Right renal cortex interstitium (tissue), 3 donors: ENCODE results near the gene NEO1. TPM values are rescaled to one million over a fixed set of nuclear protein-coding genes. Genes with fewer than 3 reads are reported as not detected.
"Not testable (repeated sequence)": the region's sequence is repeated elsewhere in the genome, so short reads cannot be mapped to it uniquely, and the experiment has no call there.

Experiments
- DNase-seq, 3 donors: peaks; one replicate each; pipeline ENCODE4 v3.0.0-alpha.2; 2013; ENCODE audit warnings: low read depth in 3 of 3, low spot score in 2 of 3
- polyA plus RNA-seq, 3 donors: library from polyadenylated mRNA; unstranded; fragments of 120-200 nt; gene quantifications; one replicate each; pipeline ENCODE4 v1.2.1, GENCODE V29; 2013; ENCODE audit not compliant: insufficient read length in 3 of 3

Gene NEO1
- polyA plus RNA-seq, 3 donors, result 146 to 159 (median 148) TPM

DNA sequence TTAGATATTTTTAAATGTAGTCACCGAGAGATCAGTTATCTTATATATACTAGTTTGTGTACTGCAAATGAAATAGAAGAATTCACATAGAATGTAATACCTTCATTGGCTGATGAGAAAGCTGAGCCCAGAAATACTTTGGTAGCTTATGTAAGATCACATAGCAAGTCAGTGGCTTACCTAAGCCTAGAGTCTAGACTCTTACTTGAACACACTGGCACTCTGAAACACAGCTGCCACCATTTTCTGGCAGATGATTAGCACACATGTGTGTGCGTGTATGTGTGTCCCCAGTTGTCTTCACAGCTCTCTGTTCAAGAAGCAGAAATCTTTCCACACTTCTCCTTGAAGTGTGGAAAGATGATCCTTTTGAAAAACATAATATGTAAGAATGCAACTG lies 124.3 kb downstream of the NEO1 start:
- DNase-seq, result no peak

DNA sequence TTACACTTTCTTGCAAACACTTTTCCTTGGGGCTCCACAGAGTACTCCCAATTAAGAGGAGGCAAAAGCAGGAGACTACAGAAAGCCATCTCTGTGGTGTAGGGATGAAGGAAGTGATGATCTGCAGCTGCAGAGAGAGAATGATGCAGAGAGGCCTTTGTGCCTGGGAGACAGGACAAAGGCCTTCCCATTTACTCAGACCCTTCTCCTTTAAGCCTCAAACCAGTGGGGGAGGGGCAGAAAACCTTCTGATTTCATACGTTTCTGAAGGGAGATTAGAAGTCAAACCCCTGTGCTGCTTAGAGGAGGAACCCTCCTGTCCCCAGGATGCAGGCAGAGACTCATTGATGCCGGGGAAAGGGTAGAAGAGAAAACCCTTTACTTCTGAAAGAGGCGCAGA lies 130.8 kb downstream of the NEO1 start:
- no peak for DNase-seq

GRCh38 chr15:73190189-73190601 lies 137.9 kb downstream of the NEO1 start:
- no peak for DNase-seq

DNA sequence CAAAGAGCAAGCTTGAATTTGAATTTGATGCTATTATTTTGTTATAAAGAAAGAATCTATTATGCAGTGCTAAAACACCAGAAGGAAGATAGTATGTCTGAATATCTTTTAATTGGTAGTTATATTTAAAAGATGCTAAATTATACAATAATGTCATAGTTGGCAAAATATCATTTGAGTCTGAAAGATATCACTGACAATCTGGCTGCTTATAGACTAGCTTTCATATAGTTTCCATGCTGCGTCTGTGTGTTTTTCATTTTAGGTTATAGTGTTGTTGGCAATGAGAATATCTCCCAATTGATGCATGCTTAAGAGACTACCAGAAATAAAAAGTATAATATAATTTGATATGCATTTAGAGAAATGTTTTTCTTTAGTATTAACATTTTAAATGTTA lies 142.9 kb downstream of the NEO1 start:
- DNase-seq, result no peak

DNA sequence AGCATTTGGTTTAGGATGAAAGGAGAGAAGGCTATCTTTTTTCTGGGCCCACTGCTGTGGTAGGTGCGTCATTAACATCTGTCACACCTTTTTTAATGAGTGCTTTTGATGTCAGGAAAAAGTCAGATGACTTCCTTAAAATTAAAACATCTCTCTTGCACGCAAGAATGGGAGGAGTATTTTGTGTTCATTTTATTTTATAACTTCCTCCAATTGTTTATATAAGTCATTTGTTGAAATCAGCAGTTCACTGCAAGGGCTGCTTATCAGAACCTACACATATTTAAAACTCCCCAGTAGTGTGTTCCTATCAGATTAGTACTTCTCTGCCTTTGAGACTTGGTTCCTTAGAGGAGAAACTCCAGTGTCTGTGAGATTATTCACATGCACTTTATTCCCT lies 143.8 kb downstream of the NEO1 start:
- DNase-seq, result no peak

GRCh38 chr15:73200339-73200738 lies 148.1 kb downstream of the NEO1 start:
- no peak for DNase-seq

GRCh38 chr15:73210630-73211029 lies 158.4 kb downstream of the NEO1 start:
- no peak for DNase-seq

DNA sequence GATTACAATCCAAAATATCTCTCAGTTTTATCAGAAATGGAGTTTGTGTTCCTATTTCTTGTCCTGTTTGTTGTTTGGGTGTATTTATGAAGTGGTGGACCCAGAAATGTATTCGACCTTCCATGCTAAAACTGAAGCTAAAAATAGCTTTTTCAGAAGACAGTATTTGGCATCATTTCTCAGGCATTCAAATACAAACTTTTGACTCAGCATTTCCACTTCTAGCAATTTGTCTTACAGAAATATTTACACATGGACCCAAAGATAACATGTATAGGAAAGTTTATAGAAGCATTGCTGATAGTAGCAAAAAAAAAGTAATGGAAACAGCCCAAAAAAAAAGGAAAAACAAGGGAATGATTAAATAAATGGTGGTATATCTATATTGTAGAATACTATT lies 160.2 kb downstream of the NEO1 start:
- DNase-seq, result no peak

GRCh38 chr15:73221450-73221849 lies 169.2 kb downstream of the NEO1 start:
- DNase-seq, result not testable (repeated sequence)

- DNase-seq, result no peak
These were observed 173.2 kb downstream of the NEO1 start for GRCh38 chr15:73225358-73226015.

- no peak for DNase-seq
These were observed 174.0 kb downstream of the NEO1 start for GRCh38 chr15:73226093-73226814.

GRCh38 chr15:73227433-73228056 lies 175.3 kb downstream of the NEO1 start:
- no peak for DNase-seq

DNA sequence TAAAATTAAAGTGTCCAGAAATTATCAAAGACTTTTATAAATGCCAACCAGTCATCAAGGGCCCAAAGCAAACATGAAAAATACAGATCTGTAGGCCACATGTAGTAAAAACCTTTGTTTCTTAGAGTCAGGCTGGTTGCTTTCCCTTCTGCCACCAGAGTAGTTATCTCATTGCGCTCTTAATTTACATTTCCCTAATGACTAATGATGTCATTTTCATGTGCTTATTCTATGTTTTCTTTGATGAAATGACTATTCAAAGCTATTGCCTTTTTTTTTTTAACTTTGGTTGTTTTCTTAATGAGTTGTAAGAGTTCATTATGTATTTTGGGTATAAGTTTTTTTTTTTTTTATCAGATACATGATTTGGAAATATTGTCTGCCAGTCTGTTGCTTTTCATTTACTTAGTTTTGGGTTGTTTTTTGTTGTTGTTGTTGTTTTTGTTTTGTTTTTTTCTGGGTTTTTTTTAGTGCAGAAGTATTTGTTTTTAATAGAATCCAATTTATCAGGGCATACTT lies 175.9 kb downstream of the NEO1 start:
- DNase-seq, result no peak

GRCh38 chr15:73231661-73232419 lies 179.6 kb downstream of the NEO1 start:
- DNase-seq, result no peak

- DNase-seq, result no peak
These were observed 180.5 kb downstream of the NEO1 start for GRCh38 chr15:73232776-73233175.

DNA sequence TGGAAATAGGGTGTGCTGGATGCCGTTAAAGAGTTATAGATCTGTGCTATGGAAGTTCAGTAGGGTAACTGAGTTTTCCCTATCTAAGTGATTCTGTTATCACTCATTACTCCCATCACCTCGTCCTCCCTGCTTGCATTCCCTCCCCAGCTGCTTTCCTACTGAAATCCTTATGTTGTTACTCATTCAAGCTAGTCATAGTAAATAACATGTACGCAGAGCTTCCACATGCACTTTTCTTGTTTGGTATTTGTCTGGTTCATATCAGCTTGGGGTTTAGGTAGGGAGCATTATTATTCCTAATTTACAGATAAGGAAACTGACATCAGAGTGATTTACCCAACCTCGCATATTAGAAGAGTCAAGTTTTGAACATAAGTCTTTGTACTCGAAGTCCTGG lies 181.4 kb downstream of the NEO1 start:
- no peak for DNase-seq

DNA sequence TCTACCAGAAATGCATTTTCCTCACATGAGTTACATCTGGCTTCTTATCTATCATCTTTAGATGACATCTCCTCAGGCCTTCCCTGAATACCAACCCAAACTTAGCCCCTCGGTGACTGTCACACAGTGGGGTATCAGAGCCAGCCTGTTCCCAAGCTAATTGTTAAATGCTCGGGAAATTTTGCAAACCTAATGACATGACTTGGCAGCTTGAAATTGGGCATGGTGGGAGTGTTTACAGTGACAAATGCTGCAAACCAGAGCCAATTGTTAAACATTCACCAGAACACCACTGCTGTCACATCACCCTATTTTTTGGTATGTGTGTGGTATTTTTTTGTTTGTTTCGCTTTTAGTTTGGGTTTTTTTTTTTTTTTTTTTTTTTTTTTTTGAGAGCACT lies 185.6 kb downstream of the NEO1 start:
- no peak for DNase-seq

GRCh38 chr15:73239564-73240215 lies 187.4 kb downstream of the NEO1 start:
- no peak for DNase-seq

GRCh38 chr15:73240866-73241499 lies 188.7 kb downstream of the NEO1 start:
- DNase-seq, result peak; percentile 32 to 45 (median 41)

- no peak for DNase-seq
These were observed 192.1 kb downstream of the NEO1 start for GRCh38 chr15:73244333-73244732.
